CD4-positive, alpha-beta T cell treated with Interleukin-6 for 4 hours (primary cell): ENCODE measurements around the gene CBX4.
A peak's percentile ranks its signal among the peaks of the same experiment; 100 is the strongest.

Source experiments
- DNase-seq: peaks from one replicate; pipeline ENCODE4 v3.0.0-alpha.2; 2020; ENCODE audit warnings: mixed read lengths

The CBX4 gene

DNA sequence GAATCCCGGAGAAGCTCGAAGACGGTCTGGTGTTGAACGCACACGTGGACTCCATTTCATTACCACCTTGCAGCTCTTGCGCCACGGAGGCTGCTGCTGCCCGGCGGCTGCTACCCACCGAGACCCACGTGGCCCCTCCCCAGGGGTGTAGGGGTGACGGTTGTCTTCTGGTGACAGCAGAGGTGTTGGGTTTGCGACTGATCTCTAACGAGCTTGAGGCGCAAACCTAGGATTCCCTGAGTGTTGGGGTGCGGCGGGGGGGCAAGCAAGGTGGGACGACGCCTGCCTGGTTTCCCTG is 1.7 kb upstream of the CBX4 start:
- DNase-seq, result no peak

DNA sequence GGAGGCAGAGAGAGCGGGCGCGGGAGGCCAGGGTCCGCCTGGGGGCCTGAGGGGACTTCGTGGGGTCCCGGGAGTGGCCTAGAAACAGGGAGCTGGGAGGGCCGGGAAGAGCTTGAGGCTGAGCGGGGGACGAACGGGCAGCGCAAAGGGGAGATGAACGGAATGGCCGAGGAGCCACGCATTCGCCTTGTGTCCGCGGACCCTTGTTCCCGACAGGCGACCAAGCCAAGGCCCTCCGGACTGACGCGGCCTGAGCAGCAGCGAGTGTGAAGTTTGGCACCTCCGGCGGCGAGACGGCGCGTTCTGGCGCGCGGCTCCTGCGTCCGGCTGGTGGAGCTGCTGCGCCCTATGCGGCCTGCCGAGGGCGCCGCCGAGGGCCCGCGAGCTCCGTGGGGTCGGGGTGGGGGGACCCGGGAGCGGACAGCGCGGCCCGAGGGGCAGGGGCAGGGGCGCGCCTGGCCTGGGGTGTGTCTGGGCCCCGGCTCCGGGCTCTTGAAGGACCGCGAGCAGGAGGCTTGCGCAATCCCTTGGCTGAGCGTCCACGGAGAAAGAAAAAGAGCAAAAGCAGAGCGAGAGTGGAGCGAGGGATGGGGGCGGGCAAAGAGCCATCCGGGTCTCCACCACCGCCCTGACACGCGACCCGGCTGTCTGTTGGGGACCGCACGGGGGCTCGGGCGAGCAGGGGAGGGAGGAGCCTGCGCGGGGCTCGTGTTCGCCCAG is 1.2 kb upstream of the CBX4 start:
- DNase-seq, result peak; percentile 38

DNA sequence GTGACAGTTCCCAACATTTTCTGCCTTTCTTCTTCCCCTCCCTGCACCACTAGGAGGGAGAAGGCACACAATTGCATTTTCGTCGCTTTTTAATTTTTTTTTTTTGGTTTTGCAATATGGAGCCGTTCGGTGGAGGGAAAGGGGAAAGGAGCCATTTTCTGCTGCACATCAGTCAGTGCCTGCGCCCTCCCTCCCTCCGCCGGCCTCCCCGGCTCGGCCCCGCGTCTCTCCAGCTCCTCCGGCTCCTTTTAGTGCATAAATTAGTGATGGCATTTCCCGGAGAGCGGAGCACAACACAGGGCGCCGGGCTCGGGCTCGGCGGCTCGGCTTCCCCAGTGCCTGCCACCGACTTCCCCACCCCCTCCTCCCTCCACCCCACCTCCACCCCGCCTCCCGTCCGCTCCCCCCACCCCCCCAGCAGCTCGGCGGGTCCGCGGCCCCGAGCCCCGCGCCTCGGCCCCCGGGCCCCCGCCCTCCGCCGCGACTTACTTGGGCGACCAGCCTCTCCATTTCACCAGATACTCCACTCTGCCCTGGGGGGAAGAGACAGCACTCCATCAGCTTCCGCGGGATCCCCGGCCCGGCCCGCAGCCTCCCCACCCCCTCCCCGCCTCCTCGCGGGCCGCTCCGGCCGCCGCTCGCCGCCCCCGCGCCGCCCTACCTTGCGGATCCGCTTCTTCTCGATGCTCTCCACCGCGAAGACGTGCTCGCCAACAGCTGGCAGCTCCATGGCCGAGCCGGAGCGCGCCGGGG is 542 bp downstream of the CBX4 start:
- peak; percentile 71 for DNase-seq

DNA sequence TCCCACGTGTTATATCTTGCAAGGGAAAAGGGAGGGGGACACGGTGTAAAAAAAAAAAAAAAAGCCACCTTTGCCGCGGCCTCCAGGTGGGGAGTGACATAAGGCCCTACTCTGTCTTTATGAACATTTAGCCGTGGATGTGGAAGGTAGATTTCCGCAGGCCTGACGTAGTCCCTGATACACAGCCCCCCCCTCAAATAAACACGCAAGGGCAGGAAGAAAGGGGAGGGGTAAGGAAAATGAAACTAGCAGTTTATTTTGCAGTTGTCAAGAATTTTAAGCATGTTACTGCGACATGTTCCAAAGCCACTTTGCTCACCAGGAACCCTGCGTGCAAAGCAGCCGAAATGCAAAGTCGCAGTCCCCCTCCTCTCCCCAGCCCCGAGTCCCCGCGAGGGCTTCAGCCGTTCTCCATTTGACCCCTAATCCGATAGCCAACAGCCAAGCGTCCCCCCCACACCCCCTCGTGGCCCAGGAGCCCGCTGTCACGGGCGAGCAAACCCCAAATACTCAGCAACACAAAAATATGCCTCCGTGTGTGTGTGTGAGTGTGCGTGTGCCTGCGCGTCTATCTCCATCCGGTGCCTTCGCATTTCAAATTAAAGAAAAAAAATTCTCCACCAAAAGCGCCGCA is 1.2 kb downstream of the CBX4 start:
- peak; percentile 62 for DNase-seq

DNA sequence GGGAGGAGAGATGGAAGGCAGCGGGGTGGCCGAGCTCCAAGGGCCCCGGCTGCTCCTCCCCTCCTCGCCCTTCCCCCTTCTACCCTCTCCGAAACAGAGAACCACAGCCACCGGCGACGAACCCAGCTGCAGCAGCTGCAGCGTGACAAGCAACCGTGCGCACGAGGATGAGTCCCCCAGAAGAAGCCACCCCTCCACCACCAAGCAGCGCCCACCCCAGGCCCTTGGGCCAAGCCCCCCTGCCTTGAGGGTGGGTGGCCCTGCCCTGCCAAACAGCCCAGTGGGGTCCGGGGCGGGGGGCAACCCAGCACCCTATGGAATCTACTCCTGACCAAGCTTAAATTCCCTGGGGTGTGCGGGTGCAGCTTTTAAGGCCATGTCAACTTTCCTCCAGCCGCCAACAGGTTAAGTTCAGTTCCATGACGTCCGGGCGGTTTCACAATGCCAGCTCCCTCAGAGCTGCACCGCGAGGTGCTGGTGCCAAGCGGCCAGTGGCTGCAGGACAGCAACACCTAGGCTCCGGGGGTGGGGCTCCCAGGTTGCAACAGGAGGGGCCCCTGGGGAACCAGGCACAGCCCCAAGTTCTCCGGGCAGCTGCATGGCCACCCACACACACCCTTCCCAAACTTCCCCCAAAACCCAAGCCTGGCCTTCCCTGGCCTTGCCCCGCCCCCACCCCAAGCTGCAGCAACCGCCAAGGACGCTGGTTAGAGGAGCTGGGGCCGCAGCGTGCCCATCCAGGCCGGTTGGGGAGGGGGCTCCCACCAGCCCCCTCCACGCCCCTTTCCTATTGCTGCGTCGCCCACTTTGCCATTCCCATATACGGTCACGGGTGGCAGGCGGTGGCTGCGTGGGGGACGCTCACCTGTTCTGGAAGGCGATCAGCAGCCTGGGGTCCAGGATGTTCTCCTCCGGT is 2.0 kb downstream of the CBX4 start:
- DNase-seq, result peak; percentile 38

DNA sequence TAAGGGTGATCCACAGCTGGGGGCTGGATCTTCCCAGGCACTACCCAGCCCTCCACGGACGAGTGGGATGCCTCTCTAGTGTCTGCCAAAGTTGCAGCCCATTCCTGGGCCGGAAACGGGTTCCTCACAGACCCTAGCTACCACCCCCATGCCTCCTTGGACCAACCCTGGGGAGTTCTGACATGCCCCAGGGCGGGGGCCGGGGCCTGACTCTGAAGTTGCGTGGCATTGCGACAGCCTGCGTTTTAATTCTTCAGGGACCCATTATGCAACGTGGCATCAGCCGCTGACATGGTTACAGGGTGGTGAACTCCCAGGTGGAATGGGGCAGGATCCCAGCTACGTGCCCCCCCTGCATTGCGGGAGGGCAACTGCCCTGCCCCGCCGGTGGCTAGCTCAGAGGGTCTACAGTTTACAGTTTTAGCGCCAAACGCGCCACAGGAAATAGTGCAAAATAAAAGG is 2.7 kb downstream of the CBX4 start:
- no peak for DNase-seq

DNA sequence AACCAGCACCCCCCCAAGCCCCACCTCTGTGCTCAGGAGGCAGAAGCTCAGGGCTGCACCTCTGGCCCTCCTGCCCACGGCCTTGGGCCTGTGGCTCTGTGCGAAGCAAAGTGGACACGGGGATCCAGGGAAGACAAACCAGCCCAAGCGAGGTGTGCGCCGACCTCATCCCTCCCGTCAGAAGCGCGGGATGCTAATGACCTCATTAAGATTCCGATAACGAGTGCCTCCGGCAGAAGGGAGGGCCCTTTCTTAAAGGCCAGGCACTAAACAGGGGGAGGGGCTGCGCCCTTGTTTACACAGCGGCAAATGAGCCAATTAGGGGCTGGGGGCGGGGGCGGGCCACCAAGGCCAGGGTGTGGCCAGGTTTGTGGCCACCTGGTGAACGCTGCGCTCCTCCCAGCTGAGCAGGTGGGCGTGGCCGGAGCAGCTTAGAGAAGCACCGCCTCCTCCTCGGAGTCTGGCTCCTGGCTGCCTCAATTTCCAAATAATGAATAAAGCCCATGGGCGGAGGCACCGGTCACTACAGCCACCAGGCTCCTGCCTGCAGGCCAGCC is 3.2 kb downstream of the CBX4 start:
- DNase-seq, result no peak

DNA sequence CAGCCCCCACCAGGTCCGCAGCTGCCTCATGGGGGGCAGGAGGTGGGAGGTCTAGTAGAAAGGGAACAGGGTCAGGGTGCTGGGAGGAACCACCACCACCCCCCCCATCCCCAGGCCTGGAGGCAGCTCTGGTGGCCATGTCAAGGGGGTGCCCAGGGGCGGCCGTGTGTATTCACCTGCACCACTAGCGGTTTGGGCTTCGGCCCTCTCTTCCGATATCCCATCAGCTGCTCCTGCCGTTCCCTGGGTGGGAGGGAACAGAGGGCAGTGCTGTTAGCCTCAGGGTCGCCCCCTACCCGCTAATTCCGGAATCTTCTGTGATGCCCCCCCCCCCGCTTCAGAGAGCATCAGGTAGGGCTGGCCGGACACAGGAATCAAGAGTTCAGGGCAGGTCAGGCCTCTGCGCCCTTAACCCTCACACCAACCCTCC is 3.8 kb downstream of the CBX4 start:
- DNase-seq, result no peak

DNA sequence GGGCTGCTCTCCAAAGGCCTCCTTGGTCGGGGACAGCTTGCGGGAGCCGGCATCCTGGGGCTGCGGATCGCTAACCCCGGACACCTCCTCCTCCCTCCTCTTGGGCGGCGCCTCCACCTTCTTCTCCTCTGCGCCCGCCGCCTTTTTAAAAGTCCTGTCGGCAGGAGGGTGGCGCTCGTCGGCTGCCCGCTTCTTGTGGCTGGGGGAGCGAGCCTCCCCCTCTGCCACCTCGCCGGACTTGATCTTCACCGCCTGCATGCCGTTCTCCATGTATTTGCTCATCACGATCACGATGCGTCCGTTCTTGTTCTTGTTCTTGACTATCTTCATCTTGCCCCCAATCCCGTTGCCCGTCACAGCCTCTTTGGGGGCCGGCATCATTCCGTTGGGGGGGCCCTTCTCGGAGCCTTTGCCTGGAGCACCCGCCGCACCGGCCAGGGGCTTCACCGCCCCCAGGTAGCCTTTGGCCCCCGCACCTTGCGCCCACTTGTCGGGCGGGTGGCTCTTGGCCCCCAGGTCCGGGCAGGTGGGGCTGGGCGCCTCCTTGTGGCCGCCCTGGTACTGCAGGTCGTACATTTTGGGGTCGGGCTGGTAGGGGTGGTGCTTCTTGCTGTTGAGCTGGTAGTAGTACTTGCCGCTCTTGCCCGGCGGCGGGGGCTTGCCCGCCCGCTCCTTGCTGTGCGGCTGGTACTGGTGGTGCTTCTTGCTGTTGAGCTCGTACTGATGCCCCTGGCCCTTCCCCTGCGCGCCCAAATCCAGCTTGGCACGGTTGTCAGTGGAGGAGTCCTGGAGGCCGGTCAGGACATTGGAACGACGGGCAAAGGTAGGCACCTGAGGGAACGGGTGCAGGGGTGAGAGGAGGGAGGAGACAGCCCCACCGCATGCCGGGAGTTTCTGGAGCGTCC is 4.4 kb downstream of the CBX4 start:
- DNase-seq, result peak; percentile 48

DNA sequence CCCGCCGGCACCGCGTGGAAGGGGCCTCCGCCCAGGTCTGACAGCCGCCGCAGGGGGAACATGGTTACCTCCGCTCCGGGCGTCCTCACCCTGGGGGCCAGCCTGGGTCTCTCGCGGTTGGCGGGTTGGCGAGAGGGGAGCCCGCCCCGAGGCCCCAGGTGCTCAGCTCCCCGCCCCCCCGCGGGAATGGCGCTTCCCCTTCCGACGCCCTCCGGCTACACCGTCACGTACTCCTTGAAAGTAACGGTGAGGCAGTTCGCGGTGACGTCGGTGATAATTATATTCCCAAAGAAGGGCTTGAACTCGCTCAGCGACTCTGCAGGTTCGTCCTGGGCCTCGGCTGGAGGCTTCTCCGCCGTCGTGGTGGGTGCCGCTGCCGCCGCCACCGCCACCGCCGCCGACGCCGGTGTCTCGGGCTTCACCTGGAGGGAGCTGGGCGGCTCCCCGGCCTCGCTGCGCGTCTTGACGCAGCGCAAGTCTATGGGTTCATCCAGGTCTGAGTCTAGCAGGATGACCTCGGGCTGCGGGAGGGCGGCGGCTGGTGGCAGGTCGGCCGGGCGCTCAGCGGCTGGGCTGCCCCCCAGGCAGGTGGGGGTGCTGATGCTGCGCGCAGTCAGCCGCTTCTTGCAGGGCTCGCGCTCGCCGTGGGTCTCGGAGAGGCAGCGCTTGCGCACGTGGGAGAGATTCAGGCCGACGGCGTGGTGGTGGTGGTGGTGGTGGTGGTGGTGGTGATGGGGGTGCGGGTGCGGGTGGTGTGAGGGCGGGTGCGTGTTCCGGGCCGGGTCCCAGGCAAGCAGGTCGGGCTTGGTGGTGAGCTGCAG is 5.3 kb downstream of the CBX4 start:
- no peak for DNase-seq

DNA sequence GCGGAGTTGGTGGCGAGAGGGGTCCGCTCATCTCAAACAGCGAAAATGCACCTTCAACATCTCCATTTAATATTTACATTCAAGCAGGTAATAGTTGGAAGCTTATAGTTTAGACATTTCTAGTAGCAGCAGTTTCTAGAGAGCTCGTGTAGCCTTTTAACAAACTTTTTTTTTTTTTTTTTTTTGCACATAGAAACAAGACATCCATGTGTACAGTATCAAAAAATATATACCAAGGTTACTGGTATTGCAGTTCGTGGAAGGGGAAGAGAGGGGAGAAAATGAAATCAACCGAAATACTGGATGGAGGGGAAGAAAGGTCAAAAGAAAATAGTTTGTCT is 6.2 kb downstream of the CBX4 start:
- no peak for DNase-seq

DNA sequence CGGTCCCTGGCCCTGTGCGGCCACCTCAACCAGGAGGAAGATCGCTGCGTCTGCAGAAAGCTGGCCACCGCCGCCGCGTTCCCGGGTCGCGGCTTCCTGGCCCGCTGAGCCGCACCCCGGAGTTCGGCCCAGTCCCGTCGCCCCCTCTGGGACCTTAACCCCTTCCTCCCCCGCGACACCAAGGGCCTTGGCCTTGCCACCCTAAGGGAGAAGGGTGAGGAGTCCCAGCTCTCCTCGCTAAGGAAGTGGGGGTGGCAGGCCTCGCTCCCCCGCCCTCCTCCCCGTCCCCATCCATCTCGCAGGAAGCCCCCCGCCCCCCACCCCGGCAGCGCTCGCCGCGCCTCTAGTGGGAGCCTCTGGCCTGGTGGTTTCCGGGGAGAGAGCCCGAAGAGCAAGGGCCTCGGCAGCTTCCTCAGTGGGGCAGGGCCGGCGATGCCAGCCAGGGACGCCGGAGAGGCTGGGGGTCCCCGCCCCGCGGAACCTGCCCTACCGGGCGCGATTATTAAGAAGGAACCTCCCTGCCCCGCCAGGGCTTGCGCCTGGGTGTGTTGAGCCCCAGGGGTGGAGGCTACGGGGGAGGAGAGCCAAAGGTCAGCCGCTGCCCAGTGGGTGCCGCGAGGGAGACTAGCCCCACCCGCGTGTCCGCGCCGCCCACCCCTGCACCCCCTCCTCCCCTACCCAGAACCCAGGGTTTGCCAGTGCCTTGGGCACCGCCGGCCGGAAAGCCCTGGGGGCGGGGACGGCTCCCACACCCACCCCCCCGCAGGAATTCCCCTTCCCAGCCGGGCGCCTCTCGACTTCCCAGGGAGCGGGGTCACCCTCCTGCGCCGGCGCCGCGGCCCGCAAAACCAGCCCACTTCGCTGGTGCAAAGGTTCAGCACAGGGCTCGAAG is 6.8 kb downstream of the CBX4 start:
- no peak for DNase-seq

DNA sequence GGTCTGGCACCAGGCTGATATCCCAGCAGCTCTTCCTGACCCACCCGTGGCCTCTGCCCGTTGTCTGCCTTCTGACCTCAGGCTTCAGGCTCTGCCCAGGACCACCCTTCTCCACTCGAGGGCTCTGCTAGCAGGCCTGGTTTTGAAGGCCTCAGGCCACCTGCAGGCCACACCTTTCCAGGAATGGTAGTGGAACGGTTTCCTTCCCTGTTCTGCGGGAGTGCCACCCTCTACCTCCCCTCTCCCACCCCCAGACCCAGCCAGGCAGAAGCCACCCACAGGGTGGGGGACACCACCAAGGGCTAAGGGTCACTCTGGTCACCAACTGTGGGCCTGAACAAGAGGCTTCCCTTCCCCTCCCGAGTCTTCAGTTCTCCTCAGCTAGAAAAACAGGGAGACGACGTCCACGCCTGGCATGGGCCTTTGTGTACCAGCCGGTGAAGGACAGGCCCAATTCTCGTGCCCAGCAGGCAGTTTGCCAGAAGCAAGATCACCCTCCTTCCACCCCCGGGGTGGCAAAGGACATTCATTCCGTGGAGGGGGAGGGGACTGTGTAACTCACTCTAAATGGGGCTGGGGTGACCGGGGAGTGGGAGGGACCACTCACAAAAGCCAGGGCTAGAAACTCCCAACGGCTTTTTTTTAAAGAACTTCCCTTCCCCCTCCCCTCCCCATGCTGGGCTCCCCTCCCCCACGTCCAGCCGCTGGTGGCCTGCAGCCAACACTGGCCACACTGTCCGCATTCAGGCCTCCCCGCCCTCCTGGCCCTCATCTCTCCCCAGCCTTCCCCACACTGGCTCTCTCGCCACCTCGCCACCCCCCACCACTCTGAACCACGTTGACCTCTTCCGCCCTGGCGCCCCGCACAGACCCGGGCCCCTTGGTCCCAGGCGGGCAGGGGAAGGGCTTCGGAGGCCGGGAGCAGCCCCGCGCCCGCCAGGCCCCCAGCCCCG is 7.7 kb downstream of the CBX4 start:
- DNase-seq, result no peak

DNA sequence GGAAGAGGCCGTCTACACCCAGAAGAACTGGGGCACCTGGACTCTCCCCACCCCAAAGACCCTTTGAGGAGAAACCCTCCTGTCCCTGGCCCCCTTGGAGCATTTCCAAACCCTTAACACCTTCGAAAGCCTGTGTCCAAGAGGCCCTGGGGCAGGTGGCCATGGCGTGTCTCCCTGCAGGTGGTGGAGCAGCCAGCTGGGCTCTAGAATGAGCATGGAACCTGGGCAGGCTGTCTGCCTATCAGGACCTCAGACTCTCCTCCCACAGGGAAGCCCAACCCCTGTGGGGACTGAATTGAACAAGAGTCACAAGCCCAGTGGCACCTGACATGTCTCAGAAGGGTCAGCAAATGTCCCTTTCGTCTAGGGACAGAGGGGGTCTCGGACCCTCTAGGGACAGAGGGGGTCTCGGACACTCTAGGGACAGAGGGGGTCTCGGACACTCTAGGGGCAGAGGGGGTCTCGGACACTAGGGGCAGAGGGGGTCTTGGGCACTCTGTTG is 8.4 kb downstream of the CBX4 start:
- no peak for DNase-seq

DNA sequence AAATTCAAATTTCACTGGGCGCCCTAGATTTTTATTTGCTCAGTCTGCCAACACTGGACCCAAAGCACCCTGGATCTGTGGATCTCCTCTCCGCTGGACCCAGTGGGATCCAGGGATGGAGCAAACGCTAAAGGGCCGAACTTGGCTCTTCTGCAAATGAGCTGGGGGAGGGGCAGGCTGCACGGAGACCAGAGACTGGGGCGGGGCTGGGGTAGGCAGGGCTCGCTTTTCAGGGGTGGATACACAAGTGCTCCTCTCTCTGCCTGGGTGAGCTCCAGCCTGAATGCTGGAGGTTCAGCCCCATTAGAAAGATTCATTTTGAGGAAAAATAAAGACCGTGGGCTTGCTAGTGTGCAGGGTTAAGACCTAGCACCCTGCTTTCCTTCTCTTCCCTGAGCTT is 8.9 kb downstream of the CBX4 start:
- DNase-seq, result no peak

DNA sequence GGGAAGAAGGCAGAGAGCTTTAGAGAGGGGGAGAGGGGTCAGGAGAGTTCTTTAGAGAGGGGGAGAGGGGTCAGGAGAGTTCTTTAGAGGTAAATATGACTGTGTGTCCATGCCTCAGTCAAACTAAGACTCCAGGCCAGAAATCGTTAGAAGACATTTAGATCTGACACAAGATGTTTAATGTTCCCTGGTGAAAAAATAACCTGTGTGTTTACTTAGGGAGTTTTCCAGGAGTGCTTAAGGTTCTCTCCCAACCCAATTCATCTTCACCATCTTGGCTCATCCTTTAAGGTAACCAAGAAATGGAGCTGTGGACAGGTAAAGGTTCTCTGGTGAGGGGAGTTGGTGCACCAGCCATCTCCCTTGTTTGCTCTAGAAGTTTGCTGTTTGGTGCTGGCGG is 9.8 kb downstream of the CBX4 start:
- no peak for DNase-seq

DNA sequence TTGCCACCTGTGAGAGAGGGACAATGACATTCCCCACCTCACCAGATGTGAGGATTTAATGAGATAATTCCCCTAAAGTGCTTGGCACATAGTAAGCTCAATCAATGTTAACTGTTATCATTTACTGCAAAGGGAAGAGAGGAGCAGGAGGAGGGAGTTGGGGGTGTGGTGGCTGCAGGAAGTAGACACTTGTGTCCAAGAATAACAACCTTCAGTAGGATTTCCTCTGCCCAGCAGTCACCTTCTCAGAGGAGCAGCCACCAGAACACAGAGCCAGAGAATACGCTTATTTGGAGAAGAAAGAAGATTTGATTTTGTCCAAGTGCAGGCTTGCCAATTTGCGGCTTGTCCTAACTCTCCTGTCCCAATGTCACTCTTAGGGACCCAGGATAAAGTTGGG is 10.2 kb downstream of the CBX4 start:
- no peak for DNase-seq

DNA sequence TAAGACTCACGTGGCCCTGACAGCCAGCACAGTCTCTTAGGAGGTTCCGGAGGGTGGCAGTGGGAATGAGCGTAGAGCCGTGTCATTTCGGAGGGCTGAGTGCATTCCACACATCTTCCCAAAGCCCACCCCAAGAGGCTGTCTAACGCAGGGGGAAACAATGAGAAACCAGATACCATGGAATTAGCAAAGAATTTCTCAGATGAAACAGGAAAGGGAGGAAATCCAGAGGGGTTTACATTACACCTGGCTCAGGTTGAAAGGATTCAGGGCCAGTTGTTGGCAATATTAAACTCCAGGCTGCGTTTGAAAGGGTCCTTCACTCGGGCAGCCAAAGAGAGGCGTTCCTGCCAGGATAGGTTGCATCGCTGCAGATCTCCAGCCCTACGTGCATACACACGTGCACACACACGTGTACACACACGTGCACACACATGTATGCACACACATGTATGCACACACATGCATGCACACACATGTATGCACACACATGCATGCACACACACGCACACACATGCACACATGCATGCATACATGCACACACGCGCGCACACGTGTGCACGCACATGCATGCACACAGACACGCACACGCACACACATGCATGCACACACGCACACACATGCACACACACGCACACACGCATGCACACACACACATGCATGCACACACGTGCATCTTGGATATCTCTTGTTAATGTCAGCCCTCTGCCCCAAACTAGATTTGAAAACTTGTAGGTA is 12.2 kb downstream of the CBX4 start:
- DNase-seq, result no peak
